PFSK-1 (cell line): ENCODE data around the gene ECE1.

Experiments used
- POLR2AphosphoS5 ChIP-seq: IDR thresholded peaks from 2 replicates; pipeline ENCODE4 v1.6.1; 2012; ENCODE audit warnings: low read depth, mild to moderate bottlenecking, control low read depth, low read length, moderate library complexity
- REST ChIP-seq, 2 experiments: IDR thresholded peaks; 2 replicates each; pipeline versions ENCODE4 v1.6.1 to v1.8.0; 2011 to 2012; ENCODE audit warnings: low read depth in 2 of 2, low read length in 2 of 2, control low read depth in 1 of 2, inconsistent platforms in 1 of 2, mild to moderate bottlenecking in 1 of 2, moderate library complexity in 1 of 2; ENCODE audit not compliant: insufficient read depth in 1 of 2
- TAF1 ChIP-seq: IDR thresholded peaks from 2 replicates; pipeline ENCODE4 v1.6.1; 2012; ENCODE audit warnings: low read length, control low read depth, borderline replicate concordance; ENCODE audit not compliant: insufficient read depth

- TF ChIP-seq REST (IDR thresholded peaks at IDR 0.05; ENCODE audit: insufficient read depth in 1 of 2, low read depth in 2 of 2, low read length in 2 of 2) (no peak), POLR2AphosphoS5 (no peak), TAF1 (no peak)
Measured at GRCh38 chr1:21247892-21248715, 42.2 kb downstream of the ECE1 start.
